Stimulated activated CD8-positive, alpha-beta memory T cell treated with anti-CD3 and anti-CD28 coated beads, Interleukin-7, amount 100 ng/mL, for 48 hours (primary cell): ENCODE data around the gene ZNF619.

Source experiments
- DNase-seq, 2 donors: peaks; one replicate each; pipeline ENCODE4 v3.0.0-alpha.2; 2020; ENCODE audit warnings: low read depth in 1 of 2; ENCODE audit errors: extremely low read depth in 1 of 2

The ZNF619 gene

GRCh38 chr3:40524568-40525285 lies 47.8 kb downstream of the ZNF619 start, which contains the start of gene ZNF621:
ZNF621 (plus strand) TSS chr3:40524960; CDS start chr3:40525841, 881 bp downstream.
- peak; percentile 79 for DNase-seq

- DNase-seq, result no peak
Measured at GRCh38 chr3:40528426-40528825, 51.5 kb downstream of the ZNF619 start.

GRCh38 chr3:40532252-40532651 lies 55.3 kb downstream of the ZNF619 start:
- no peak for DNase-seq

- no peak for DNase-seq
Measured at GRCh38 chr3:40534283-40534682, 57.4 kb downstream of the ZNF619 start.
